Activated naive CD8-positive, alpha-beta T cell treated with anti-CD3 and anti-CD28 coated beads, Interleukin-2, amount 50 U/mL, for 16 hours (primary cell): ENCODE data around the gene SLC35A3.

Source experiments
- DNase-seq: peaks from one replicate; pipeline ENCODE4 v3.0.0-alpha.2; 2020; ENCODE audit warnings: low read depth, low spot score

The SLC35A3 gene

DNA sequence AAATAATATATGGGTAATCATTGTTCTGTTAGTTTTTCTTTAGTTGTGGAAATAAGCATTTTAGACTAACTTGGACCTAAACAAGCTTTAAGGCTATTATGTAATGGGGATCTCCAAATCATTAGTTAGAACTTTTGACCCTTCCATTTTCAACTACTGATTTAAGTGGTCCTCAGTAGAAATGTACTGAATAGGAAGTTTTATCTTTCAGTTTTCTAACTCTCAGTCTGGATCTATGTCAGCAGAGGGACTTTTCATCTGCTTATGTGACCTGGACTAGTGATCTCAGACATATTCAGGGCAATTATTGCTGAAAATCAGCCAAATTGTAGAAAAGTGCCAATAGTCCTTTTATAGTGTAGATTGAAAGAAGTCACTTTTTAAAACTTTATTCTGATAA lies 106.9 kb downstream of the SLC35A3 start:
- DNase-seq = no peak

DNA sequence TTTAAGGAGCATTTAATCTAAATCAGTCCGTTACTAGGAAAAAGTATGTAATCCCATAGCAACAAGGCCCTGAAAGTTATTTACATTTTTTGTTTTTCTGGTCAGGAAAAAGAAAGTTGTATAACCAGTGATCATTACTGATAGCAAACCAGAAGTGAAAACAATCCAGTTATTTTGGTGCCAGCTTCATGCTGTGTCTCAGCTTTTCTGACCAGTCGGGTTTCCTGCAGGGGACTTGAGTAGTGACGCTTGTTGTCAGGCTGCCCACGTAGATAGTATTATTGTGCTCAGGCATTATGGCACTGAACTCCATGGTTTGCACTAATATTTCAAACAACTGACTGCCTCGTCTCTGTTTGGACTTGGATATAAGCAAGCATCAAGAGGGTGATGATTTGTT lies 107.7 kb downstream of the SLC35A3 start:
- DNase-seq = no peak

DNA sequence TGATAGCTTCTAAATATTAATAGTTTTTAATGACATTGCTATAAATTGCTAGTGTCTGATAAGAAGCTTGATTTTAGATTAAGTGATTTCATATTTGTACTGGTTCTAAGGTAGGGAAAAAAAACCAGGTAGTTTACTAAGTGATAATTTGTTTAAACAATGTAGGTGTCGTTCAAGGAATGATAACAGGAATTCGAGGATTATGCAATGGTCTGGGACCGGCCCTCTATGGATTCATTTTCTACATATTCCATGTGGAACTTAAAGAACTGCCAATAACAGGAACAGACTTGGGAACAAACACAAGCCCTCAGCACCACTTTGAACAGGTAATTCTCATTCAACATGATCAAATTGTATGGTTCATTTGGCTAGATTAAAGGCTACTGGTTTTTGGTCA lies 110.5 kb downstream of the SLC35A3 start:
- DNase-seq = no peak
